ENCODE data around the gene MINDY2.

- TF ChIP-seq RAD21 (IDR thresholded peaks at IDR 0.05; ENCODE audit: low read depth) (no peak), ZNF274 (IDR thresholded peaks at IDR 0.05; ENCODE audit: low read depth, low read length) (no peak)
Measured at GRCh38 chr15:58766290-58766689, 4.8 kb upstream of the MINDY2 start.
